GM18511 (cell line): ENCODE data around the gene TMEM87A.
"Not testable (repeated sequence)": the region's sequence is repeated elsewhere in the genome, so short reads cannot be mapped to it uniquely, and the experiment has no call there.

Source experiments
- ATAC-seq: cut with Tn5 transposase; IDR thresholded peaks from one replicate; pipeline ENCODE4 v1.9.1; 2021; ENCODE audit warnings: mild to moderate bottlenecking, moderate library complexity; ENCODE audit not compliant: unreplicated experiment

Gene TMEM87A, protein sequence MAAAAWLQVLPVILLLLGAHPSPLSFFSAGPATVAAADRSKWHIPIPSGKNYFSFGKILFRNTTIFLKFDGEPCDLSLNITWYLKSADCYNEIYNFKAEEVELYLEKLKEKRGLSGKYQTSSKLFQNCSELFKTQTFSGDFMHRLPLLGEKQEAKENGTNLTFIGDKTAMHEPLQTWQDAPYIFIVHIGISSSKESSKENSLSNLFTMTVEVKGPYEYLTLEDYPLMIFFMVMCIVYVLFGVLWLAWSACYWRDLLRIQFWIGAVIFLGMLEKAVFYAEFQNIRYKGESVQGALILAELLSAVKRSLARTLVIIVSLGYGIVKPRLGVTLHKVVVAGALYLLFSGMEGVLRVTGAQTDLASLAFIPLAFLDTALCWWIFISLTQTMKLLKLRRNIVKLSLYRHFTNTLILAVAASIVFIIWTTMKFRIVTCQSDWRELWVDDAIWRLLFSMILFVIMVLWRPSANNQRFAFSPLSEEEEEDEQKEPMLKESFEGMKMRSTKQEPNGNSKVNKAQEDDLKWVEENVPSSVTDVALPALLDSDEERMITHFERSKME

DNA sequence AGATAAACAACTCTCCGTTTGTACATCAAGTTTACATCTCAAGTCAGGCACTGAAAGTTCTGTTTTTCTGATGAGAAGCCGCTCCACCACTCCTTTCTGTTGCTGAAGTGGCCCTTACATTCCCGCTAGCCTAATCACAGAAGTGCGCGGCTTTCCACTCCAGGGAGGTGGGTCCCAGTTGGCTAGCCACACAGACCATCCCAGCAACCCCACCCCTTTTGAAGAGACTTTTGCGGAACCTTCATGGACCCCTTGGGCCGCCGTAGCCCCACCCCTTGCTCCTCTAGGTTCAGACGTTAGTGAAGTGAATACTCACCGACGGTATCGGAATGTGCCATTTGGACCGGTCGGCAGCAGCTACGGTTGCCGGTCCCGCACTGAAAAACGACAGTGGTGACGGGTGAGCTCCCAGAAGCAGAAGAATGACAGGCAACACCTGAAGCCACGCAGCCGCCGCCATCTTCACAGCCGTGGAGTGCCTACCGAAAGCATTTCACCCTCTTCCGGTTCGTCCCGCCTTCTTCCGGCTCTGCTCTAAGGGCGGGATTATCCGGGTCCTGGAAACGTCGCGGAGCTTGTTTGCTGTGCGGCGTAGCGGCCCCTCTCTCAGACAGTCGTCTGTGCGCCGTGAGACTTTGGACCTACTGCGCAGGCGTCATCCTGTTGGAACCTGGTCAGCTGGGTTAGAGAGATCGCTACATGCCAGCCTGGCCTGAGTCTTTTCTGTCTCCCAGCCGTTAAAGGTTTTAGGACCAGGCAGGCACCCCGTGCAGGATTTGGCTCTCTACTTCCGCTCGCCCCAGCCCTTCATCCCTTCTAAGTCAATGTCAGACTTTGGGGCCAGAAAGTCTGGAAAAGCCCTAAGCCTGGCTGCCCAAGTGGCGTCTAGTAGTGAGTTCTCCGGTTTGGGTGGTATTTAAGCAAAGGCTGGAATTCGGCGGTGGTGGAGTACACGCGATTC lies at the start of gene TMEM87A, which contains the start of gene GANC:
TSS of gene TMEM87A (minus strand) at position 495 of the 961 bp plus-strand sequence. CDS start at position 460, 35 bp downstream.
TSS of gene GANC (plus strand) at position 263 of the 961 bp plus-strand sequence. CDS start 1,281 bp downstream, outside the sequence.
- ATAC-seq, result peak; percentile 91

DNA sequence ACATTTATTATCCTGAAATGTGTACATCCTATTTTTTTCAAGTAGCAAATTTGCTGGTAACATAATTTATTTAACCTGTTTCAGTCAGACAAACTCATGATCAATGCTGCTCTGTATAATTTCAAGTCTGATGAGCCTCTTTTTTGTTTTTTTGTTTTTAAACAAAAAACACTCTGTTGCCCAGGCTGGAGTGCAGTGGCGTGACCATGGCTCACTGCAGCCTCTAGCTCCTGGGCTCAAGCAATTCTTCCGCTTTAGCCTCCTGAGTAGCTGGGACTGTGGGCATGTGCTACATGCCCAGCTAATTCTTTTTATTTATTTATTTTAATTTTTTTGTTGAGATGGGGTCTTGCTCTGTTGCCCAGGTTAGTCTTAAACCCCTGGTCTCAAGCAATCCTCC lies 46.0 kb upstream of the TMEM87A start:
- no peak for ATAC-seq

DNA sequence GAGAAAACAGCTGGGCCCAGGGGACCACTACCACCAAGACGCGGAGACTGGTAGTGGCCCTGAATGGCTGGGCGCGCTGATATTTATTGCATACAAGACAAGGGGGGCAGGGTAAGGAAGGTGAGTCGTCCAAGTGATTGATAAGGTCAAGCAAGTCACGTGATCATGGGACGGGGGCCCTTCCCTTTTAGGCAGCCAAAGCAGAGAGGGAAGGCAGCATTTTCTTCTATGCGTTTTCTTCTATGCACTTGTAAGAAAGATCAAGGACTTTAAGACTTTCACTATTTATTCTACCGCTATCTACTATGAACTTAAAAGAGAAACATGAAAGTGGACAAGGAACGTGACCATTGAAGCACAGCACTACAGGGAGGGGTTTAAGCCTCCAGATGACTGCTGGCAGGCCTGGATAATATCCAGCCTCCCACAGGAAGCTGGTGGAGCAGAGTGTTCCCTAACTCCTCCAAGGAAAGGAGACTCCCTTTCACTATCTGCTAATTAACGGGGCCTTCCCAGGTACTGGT lies 43.1 kb upstream of the TMEM87A start:
- not testable (repeated sequence) for ATAC-seq

DNA sequence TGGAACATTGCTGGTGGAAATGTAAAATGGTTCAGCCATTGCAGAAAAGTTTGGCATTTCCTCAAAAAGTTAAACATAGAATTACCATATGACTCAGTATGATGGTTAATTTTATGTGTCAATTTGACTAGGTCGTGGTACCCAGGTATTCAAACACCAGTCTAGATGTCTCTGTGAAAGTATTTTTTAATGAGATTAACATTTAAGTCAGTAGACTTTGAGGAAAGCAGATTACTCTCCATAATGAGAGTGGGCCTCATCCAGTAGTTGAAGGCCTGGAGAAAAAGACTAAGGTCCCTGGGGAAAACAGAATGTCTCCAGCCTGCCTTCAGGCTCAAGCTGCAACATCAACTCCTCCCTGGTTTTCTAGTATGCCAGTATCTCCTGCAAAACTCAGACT lies 42.3 kb upstream of the TMEM87A start:
- ATAC-seq, result no peak

- no peak for ATAC-seq
Observed at GRCh38 chr15:42314818-42315217, 41.6 kb upstream of the TMEM87A start.

DNA sequence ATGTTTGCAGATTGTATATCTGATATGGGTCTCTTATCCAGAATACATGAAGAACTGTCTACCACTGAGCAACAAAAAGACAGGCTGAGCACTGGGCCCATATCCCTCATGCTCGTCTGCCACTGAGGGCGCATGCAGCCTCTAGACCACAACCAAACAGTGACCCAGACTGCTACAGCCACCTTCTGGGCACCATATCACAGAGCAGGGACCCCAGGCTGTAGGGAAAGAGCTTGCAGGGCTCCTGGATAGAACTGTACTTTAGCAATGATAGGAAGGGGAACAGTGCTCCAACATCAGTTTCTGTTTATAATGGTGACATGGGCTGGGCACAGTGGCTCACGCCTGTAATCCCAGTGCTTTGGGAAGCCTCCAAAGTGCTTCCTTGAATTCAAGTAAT lies 40.2 kb upstream of the TMEM87A start:
- ATAC-seq, result no peak

DNA sequence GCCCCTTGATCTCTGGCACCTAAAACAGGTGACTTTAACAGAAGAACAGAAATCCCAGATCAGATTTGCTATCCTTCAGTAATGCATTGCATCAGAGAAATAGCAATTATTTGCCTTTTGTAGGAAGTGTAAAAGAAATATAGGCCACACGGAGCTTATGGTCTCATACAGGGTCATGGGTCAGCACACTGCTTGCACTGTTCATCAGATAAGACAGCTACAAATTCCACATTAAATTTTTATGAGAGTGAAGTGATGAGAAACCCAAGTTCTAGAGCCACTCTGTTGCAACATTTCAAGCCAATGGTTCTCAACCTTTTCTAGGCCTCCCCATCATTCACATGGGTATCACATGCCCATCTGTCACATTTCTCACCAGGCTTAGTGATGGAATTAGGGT lies 33.4 kb upstream of the TMEM87A start:
- ATAC-seq, result no peak

DNA sequence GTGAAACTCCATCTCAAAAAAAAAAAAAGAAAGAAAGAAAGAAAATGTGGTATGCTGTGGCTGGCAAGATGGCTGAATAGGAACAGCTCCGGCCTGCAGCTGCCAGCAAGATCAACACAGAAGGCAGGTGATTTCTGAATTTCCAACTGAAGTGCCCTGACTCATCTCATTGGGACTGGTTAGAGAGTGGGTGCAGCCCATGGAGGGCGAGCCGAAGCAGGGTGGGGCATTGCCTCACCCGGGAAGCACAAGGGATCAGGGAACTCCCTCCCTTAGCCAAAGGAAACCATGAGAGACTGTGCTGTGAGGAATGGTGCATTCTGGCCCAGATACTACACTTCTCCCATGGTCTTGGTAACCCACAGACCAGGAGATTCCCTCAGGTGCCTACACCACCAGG lies 27.8 kb upstream of the TMEM87A start:
- ATAC-seq, result not testable (repeated sequence)

GRCh38 chr15:42289166-42289565 lies 15.9 kb upstream of the TMEM87A start:
- ATAC-seq, result no peak

DNA sequence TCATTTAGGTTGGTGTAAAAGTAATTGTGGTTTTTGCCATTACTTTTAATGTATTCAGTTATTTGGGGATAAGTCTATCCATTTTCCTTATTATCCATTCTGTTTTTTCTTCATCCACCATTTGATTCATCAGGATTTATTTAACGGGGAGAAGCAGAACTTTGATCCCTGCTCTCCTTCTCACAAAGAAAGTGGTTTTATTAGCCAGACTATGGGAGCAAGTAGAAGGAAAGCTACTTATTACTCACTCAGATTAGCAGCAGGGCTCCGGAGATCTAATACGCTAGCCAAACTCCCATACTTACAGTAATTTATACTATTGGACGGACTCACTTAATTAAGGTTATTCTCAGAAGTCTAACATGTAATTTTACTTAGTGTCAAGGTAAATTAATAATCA lies 14.7 kb upstream of the TMEM87A start:
- no peak for ATAC-seq

DNA sequence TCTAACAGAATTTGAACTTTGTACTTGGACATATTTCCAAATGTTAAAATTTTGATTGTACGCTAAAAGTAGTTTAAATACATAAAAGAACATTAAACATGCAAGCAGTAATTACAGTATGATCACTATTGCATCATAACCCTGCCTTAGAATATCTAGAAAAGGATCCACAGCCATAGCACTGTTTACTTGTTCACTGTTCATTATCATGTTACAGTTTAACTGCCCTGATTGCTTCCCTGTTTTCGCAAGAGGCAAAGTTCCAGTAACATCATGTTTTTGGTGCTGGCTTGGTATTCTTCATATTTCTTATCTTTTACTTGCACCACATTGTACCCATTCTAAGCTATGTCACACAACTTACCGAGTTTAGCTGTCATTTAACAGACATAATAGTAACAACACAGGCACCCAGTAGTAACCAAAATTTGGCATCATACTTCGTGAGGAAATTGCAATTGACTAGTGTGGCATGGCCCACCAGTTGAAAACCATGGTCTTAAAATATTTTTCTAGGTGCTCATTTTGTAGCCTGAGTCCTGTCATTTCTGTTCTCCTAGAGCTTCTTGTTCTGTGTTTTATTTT lies 13.3 kb upstream of the TMEM87A start:
- no peak for ATAC-seq

- no peak for ATAC-seq
Observed at GRCh38 chr15:42285034-42285433, 11.8 kb upstream of the TMEM87A start.

- ATAC-seq, result no peak
Observed at GRCh38 chr15:42284551-42284950, 11.3 kb upstream of the TMEM87A start.

DNA sequence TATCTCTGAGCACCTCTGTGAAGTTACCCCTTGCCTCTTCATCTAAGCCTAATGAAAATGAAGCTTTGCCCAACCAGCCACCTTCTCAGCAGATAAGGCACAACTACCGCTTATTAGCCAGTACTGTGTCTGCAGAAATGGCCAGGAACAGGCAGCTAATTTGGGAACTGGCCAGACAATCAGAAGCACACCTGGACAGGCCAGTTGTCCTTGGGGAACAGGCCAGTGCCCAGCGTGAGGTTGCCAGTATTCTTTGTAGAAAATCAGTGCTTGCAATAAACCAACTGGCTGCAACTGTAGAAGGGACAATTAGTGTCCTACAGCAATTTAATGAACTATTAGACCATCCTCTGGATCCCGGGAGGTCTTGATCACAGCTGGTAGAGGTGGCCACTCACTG lies 10.4 kb upstream of the TMEM87A start:
- no peak for ATAC-seq

- ATAC-seq, result no peak
Observed at GRCh38 chr15:42282926-42283325, 9.7 kb upstream of the TMEM87A start.

DNA sequence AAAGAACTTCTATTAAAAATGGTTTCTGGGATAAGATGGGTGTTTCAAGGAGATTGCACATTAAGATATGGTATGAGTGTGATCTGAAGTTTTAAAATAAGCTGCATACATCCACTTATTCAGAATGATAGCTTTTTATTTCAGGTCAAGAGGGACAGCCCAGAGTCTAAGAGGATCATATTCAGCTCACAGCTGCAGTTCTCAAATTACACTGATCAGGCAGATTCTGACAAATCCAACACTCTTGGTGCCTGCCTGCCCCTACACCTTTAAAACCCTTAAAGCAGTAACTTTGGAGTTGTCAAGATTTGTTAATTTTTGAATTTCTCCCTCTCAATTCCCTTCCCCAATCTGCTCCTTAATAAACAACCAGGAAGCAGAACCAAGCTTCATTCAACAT lies 9.1 kb upstream of the TMEM87A start:
- no peak for ATAC-seq

- no peak for ATAC-seq
Observed at GRCh38 chr15:42279234-42279723, 6.0 kb upstream of the TMEM87A start.

GRCh38 chr15:42276762-42277161 lies 3.5 kb upstream of the TMEM87A start:
- ATAC-seq, result no peak

DNA sequence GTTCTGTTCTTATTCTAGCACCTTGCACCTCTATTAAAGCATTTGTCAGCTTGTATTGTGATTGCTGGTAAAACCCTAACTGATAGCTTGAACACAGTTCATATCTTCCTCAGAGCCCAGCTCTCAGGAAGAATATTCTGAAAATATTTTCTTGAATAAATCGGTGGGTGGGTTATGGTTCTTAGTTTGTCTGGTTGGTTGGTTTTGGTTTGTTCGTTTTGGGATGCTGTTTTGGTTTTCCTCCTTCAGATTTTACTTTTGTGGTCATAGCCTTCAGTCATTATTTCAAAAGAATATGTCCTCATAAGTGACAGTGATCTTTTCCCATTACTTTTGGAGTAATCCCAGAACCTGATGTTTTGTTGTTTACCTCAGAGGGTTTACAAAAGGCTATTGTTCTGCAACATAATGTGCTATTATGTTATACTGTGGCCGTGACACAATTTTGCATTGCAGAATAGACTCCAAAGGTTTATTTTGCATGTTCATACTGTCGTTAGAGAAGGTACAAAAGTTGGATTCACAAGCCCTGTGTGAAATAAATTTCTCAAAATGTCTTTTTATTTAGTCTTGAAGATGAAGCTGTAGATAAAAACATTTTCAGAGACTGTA lies 2.7 kb upstream of the TMEM87A start:
- no peak for ATAC-seq

DNA sequence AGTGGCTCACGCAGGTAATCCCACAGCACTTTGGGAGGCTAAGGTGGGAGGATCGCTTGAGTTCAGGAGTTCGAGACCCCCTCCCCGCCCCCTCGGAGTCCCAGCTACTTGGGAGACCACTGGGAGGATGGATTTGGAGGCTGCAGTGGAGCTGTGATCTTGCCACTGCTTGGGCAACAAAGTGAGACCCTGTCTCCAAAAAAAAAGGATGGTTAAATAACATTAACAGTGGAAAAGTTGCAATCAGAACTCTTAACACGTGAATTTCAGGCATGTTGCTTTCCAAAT lies 1.4 kb upstream of the TMEM87A start:
- no peak for ATAC-seq
